DMS53 (cell line): ENCODE measurements around the gene ZNF281.
"Not testable (repeated sequence)": the region's sequence is repeated elsewhere in the genome, so short reads cannot be mapped to it uniquely, and the experiment has no call there.

Experiments
- DNase-seq: peaks from one replicate; lab custom pipeline; 2025; lab: John Stamatoyannopoulos, UW

The ZNF281 gene

GRCh38 chr1:200409761-200410565 lies at the start of gene ZNF281:
ZNF281 (minus strand) TSS chr1:200410036; CDS start chr1:200409705, 331 bp downstream.
- DNase-seq = peak; percentile 98

- DNase-seq = no peak
Measured at GRCh38 chr1:200458780-200459179, 48.9 kb upstream of the ZNF281 start.

GRCh38 chr1:200457810-200458209 lies 48.0 kb upstream of the ZNF281 start:
- DNase-seq = no peak

GRCh38 chr1:200454425-200454824 lies 44.6 kb upstream of the ZNF281 start:
- no peak for DNase-seq

GRCh38 chr1:200453553-200453905 lies 43.7 kb upstream of the ZNF281 start:
- no peak for DNase-seq

- no peak for DNase-seq
Measured at GRCh38 chr1:200452850-200453552, 43.2 kb upstream of the ZNF281 start.

- no peak for DNase-seq
Measured at GRCh38 chr1:200448034-200448762, 38.4 kb upstream of the ZNF281 start.

- DNase-seq = no peak
Measured at GRCh38 chr1:200445213-200445612, 35.4 kb upstream of the ZNF281 start.

- no peak for DNase-seq
Measured at GRCh38 chr1:200444478-200444877, 34.6 kb upstream of the ZNF281 start.

GRCh38 chr1:200443860-200444259 lies 34.0 kb upstream of the ZNF281 start:
- DNase-seq = no peak

- no peak for DNase-seq
Measured at GRCh38 chr1:200442537-200443156, 32.8 kb upstream of the ZNF281 start.

GRCh38 chr1:200442023-200442422 lies 32.2 kb upstream of the ZNF281 start:
- no peak for DNase-seq

GRCh38 chr1:200438911-200439310 lies 29.1 kb upstream of the ZNF281 start:
- no peak for DNase-seq

GRCh38 chr1:200438413-200438812 lies 28.6 kb upstream of the ZNF281 start:
- not testable (repeated sequence) for DNase-seq

GRCh38 chr1:200437556-200438203 lies 27.8 kb upstream of the ZNF281 start:
- DNase-seq = no peak

GRCh38 chr1:200437088-200437487 lies 27.3 kb upstream of the ZNF281 start:
- DNase-seq = no peak

- no peak for DNase-seq
Measured at GRCh38 chr1:200436436-200436835, 26.6 kb upstream of the ZNF281 start.

GRCh38 chr1:200435200-200435780 lies 25.5 kb upstream of the ZNF281 start:
- DNase-seq = no peak

GRCh38 chr1:200433586-200433985 lies 23.8 kb upstream of the ZNF281 start:
- DNase-seq = no peak

GRCh38 chr1:200432586-200432985 lies 22.8 kb upstream of the ZNF281 start:
- peak; percentile 28 for DNase-seq

- no peak for DNase-seq
Measured at GRCh38 chr1:200429221-200429751, 19.4 kb upstream of the ZNF281 start.
